GM20431 (cell line): ENCODE data around the gene A4GALT.
"Not testable (repeated sequence)": the region's sequence is repeated elsewhere in the genome, so short reads cannot be mapped to it uniquely, and the experiment has no call there.

ENCODE experiments used
- in situ Hi-C: fragments of 300-500 bp; cut with MseI, MboI; formaldehyde crosslinking; loops from one replicate; pipeline ENCODE4 v1.15.0; 2020; ENCODE audit warnings: low sequenced_read_pairs; ENCODE audit not compliant: unreplicated experiment

A4GALT gene

DNA sequence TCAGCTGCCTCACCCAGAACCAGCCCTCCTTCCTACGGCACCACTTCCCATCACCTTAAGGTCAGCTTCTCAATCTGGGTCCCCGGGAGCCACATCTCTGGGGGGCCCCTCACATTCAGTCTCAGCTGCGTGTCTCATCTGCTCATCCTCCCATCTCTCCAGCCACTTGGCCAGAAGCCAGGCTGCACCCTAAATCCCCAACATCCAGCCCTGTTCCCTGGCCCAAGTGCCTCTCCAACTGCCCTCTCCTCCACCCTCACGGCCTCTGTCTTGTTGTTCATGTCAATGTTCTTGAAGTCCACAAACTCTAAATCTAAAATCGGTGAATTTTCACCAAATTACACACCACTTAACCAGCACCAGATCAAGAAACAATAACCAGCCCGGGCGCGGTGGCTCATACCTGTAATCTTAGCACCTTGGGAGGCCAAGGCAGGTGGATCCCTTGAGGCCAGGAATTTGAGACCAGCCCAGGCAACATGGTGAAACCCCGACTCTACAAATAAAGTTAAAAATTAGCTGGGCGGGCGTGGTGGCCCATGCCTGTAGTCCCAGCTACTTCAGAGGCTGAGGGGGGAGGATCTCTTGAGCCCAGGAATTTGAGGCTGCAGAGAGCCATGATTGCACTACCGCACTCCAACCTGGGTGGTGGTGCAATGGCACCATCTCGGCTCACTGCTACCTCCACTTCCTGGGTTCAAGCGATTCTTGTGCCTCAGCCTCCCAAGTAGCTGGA, 33.7 kb downstream of the A4GALT start:
- in situ Hi-C loops, result no loop called here

DNA sequence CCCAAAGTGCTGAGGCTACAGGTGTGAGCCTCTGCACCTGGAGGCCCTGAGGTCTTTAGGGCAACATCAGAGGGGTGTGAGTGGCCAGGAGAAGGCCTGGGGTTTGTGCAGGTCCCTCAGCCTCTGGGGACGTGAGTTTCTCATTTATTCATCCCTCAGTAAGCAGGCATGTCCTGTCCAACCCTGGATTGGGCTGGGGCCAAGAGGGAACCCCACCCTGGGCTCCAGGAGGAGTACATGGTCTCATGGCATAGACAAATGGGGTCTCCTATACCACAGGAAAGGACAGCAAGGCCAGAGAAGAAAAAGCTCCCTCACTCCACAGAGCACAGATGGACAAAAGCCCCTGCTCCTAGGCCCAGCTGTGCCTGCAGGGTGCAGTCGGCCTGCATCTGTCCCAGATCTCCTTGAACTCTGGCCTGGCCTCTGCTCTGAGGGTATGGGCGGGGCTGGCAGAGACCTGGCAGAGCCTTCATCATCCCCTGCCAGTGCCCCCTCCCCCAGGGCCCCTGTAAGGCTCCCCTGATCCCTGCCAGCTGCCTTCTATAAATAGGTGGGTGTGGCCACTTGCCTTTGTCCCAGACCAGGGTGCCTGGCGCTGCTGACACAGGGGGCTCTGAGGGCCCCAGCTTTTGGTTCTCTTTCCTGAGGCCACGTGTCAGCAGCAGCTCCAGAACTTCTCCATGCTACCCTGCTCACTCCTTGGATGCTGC, 34.6 kb downstream of the A4GALT start:
- in situ Hi-C loops, result no loop called here

DNA sequence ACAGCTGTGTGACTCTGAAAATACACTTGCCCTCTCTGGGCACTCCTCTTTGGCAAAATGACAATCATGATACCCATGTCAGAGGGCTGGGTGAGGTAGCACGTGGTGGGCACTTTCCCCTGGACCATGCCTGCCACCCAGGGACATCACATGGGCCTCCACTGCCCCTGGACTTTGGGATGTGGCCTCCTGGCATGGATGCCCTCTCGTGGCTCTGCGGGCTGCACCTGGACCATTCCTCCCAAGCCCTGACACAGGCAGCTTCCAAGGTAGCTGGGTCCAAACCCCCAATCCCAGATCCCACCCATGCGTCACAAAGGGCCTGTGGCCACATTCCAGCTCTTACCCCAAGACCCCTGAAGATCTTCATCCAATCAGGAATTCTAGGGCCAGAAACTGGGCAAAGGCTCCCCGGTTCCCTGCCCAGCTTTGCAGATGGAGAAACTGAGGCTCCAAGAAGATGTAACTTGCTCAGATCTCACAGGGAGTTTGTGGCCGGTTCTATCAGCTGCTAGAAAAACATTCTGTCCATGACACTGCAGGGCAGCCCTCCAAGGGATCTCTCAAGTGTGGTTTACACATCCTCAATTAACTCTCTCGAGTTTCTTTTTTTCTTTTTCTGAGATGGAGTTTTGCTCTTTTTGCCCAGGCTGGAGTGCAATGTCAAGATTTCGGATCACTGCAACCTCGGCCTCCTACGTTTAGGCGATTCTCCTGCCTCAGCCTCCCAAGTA, 36.0 kb downstream of the A4GALT start:
- in situ Hi-C loops, result no loop called here

DNA sequence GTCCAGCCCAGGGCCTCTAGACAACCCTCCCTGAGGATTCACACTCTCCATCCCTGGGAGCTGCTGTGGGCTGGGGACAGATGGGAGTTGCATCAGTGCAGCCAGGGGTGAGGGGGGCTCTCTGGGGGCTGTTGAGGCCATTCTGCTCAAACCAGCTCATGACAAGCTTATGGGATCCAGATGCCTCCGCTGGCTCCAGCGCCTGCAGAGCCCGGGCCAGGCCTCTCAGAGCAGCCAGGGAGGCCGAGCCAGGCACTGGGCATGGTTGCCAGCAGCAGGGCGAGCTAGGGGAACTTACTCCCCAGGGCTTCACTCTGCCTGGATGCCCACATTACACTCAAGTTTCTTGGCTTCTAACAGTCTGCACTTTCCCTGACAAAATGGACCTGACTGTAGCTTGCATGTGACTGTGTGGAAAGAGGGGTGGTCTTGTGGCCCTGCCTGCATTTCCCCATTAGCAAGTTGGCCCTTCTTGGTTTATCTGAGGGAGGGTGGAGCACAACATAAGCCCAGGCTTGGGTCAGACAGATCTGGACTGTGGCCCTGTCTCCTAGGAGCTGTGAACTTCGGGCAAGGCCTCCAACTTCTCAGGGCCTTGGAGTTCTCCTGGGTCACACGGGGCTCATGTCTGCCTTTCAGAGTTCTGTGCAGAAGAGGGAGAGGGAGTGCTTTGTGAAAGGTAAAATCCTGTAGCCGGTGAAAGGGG, 36.9 kb downstream of the A4GALT start:
- in situ Hi-C loops, result no loop called here

DNA sequence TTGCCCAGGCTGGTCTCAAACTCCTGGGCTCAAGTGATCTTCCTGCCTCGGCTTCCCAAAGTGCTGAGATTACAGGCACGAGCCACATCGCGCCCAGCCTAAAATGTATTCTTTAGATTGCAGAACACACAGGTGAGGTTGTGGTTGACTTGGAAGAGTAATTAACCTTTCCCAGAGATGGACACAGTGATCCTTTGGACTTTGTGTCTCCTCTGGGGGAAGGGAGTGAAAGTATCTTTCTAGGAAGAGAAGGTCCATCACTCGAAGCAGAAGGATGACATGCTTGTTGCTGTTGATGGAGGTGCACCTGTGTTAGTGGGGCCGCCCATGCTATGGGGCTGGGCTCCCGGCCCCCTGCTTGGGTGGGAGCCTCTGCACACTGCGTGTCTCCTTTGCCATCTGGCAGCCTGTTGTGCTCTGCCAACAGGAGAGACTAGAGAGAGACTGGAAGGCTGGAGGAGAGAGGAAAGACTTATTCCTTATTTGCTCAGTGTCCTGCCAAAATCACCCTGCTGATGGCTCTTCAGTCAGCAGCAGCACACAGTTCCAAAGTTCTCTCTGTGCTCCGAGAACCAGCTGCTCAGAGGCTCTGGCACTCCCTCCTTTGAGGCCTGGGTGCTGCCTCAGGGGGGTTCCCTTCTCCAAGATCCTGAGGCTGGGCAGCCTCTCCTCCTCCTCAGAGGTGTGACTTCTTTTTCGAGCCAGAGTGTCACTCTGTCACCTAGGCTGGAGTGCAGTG, 38.4 kb downstream of the A4GALT start:
- in situ Hi-C loops, result no loop called here

DNA sequence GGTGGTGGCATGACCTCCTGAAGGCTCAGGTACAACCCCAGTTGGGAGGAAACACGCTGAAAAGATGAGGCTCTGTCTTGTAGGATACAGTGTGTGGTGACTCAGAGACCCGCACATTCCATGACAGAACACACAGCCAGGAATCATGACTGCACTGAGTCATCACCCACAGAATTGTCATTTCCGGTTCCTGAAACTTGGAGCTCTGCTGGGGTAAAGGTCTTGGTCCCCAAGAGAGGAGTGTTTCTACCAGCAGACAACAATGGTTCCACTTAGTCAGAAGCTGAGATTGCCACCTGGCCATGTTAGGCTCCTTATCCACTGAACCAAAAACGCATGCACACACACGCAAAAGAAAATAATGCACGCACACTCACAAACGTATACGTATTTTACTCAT, 40.0 kb downstream of the A4GALT start:
- in situ Hi-C loops, result no loop called here

DNA sequence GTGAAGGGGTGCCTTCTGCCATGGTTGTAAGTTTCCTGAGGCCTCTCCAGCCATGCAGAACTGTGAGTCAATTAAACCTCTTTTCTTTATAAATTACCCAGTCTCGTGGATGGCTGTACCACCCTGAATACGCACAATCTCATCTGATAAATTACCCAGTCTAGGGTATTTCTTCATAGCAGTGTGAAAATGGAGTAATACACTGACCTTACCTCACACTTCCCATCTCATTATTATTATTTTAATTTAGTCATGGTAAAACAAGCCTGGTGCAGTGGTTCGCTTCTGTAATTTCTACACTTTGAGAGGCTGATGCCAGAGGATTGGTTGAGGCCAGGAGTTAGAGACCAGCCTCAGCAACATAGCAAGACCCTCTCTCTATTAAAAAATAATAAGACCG, 41.0 kb downstream of the A4GALT start:
- in situ Hi-C loops, result no loop called here

DNA sequence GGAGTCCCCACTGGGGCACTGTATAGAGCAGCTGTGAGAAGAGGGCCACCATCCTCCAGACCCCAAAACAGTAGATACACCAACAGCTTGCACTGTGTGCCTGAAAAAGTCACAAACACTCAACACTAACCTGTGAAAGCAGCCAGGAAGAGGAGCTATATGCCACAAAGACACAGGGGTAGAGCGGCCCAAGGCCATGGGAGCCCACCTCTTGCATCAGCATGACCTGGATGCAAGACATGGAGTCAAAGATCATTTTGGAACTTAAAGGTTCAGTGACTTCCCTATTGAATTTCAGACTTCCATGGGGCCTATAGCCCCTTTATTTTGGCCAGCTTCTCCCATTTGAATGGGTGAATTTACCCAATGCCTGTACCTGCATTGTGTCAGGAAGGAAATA, 41.8 kb downstream of the A4GALT start:
- in situ Hi-C loops, result no loop called here

DNA sequence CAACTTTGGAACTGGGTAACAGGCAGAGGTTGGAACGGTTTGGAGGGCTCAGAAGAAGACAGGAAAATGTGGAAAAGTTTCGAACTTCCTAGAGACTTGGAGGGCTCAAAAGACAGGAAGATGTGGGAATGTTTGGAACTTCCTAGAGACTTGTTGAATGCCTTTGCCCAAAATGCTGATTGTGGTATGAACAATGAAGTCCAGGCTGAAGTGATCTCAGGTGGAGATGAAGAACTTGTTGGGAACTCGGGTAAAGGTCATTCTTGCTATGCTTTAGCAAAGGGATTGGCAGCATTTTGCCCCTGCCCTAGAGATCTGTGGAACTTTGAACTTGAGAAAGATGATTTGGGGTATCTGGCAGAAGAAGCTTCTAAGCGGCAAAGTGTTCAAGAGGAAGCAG, 42.7 kb downstream of the A4GALT start:
- in situ Hi-C loops, result not testable (repeated sequence)

DNA sequence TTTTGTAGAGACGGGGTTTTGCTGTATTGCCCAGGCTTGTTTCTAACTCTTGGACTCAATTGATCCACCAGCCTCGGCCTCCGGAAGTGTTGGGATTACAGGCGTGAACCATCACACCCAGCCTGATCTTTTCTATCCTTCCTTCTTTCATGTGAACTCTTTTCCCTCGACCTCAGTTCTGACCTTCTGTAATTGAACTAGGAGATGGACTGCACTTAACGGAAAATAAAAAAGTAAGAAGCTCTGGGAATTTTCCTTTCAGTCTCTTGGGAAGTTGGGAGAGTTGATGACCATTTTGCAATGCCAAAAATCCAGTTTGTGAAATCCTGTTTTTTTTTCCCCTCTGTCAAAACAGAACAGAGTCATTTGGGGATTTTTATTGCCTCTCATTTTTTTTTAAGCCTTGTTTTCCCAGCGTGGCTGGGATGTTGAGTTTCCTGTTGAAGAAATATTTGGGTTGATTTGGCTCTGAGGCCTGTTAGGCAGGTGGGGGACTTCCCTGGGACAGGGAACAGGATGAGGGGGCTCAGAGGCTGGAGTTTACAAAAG, 44.5 kb downstream of the A4GALT start:
- in situ Hi-C loops, result no loop called here

DNA sequence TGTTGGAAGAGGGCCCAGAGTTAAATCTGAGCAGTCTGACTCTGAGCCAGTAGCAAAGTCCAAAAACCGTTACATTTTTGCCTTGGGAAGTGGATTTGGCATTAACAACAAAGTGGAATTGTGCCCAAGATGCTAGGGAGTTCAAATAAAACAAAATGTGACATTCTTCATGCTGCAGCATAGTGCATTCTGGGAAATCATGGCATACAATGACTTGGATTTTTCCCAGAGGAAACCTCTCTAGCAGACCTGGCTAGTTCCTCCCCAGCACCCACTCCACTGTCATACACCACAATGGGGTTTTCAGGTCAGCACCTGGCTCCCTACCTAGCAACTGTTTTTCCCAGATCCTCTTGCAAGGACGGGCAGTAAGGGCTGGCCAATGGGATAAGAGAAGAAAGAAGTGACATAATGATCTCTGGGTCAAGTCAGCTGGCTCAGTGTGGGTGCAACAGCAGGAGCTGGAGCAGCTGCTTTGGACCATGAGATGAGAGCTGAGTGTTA, 46.7 kb downstream of the A4GALT start:
- in situ Hi-C loops, result no loop called here

DNA sequence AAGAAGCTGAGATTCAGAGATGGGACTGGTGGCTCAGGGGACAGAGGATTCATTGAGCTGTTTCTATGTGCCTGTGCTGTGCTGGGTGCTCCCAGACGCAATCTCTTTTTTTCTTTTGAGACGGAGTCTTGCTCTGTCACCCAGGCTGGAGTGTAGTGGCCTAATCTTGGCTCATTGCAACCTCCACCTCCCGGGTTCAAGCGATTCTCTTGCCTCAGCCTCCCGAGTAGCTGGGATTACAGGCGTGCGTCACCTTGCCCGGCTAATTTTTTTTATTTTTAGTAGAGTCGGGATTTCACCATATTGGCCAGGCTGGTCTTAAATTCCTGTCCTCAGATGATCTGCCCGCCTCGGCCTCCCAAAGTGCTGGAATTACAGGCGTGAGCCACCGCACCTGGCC, 47.6 kb downstream of the A4GALT start:
- in situ Hi-C loops, result not testable (repeated sequence)

DNA sequence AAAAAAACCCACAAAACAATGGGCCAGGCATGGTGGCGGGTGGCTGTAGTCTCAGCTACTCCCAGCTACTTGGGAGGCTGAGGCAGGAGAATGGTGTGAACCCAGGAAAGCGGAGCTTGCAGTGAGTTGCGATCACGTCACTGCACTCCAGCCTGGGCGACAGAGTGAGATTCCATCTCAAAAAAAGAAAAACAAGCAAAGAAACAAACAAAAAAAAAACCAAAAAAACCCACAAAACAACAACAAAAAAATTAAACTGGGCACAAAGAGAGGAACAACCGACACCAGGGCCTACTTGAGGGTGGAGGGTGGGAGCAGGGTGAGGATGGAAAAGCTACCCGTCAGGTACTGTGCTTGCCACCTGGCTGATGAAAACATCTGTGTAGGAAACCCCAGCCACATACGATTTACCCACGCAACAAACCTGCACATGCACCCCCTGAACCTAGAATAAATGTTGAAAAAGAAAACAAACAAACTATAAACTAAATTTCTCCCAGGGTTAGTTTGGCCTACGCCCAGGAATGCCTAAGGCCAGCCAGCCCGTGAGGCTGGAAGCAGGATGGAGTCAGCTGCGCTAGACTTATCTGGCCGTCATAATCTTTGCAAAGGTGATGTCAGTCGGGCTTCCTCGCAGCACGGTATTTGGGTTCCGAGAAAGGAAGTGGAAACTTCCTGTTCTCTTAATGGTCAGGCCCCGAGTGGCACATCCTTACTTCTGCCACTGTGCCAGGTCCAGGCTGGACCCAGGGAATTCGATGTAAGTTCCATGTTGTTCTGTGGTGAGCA, 49.6 kb downstream of the A4GALT start:
- in situ Hi-C loops, result no loop called here

DNA sequence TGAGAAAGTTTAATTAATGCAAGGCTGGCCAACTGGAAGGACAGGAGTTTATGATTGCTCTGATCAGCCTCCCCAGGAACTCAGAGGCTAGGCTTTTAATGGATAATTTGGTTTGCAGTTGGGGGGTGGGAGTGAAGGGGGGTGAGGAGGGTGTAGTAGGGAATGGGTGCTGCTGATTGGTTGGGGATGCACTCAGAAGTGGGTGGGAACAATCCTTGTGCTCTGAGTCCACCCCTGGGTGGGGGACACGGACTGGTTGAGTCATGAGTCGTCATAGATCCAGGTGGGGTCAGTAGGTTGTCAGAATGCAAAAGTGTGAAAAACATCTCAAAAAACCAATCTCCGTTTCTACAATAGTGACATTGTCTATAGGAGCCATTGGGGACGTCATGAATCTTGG, 50.6 kb downstream of the A4GALT start:
- in situ Hi-C loops, result no loop called here

DNA sequence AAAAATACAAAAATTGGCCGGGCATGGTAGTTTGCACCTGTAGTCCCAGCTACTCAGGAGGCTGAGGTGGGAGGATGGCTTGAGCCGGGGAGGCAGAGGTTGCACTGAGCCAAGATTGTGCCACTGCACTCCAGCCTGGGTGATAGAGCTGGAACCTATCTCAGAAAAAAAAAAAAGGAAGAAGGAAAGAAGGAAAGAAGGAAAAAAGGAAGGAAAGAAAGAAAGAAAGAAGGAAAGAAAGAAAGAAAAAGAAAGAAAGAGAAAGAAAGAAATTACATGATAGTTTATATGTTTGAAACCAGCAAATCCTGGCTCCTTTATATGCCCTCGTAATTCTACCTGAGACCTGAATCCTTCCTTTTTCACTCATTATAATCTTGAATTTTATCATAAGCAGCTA, 54.3 kb downstream of the A4GALT start:
- in situ Hi-C loops, result not testable (repeated sequence)

DNA sequence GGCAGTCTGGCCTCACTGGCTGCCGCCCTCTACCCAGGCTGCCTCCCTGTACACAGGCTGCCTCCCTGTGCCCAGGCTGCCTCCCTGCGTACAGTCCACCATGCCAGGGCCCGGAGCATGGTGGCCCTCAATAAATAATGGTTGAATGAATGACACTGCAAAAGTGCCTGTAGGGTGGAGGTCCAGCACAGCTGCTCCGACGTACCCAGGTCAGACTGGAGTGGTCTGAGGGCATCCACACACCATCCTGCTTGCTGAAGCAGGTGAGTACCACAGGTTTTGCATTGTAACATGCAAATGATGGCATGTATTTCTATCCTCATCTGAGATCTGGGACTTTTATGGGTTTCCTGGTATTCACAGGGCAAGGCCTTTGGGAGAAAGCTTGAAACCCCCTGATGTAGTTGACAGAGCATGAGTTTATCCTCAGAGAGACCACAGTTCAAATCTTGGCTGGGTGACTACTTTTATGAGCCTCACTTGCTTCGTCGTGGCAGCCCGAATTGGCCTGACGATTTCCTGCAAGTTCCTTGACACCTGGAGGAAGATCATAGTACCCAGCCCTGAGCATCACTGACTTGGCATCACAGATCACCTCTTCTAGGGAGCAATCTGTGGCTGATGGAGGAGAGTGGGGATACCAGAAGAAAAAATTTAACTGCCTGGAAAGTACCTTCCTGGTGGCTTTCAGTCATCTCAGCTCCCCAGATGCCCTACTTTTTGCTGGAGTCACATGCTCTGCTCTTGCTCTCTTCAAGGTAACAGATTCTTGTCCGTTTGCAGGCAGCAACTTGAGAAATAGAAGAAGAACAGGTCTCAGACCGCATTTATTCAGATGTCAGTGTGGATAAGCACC, 55.5 kb downstream of the A4GALT start:
- in situ Hi-C loops, result no loop called here

DNA sequence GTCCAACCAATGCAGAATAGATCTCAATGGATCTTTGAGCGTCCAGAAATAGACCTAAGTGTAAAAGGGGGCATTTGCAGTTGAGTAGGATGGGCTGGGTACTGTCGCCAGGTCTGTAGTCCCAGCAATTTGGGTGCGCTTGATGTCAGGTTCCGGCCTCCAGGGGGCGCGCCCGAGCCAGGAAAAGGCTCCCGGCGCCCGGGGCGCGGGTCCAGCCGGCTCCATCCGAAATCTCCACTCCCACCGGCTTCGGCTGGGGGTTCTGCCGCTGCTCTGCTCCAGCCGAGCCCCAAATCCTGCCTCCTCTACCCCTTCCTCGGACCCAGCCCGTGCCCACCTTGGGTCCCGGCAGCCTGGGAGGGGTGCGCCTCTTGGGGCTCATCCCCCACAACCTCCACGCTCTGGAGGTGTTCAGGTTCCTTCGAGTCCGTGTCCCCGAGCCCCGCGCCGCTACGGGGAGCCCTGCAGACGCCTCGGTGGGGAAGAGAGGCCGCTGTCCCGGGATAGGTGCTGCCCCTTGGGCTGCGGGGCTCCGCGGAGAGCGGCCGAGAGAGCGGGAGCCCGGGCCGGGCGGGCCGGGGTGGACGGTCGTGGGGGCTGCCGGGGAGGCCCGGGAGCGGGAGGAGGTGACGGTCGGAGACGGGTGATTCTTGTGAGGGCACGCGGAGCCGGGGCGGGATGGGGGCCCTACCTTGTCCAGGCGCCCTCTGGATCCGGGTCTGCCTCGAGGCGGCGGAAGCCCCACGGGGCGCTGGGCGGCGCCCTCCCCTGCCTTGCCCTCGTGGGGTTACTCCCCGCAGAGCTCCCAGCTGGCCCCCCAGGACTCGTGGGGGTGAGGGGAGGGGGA, 58.5 kb downstream of the A4GALT start:
- in situ Hi-C loops, result no loop called here
